Lower lobe of right lung (tissue), 2 donors: ENCODE measurements around the gene SUV39H1. TPM values are rescaled to one million over a fixed set of nuclear protein-coding genes. Genes with fewer than 3 reads are reported as not detected.
"Not testable (repeated sequence)": the region's sequence is repeated elsewhere in the genome, so short reads cannot be mapped to it uniquely, and the experiment has no call there.

Experiments used
- ATAC-seq, 2 donors: fragments of 200-7000 bp; cut with Tn5 transposase; one replicate each; pipeline ENCODE4 v1.9.1; 2020 to 2022; ENCODE audit warnings: mild to moderate bottlenecking in 2 of 2, moderate library complexity in 2 of 2
- DNase-seq: peaks from one replicate; pipeline ENCODE4 v3.0.0-alpha.2; 2020
- H3K27ac ChIP-seq: fragments of 200-600 bp; one replicate; pipeline ENCODE4 v1.8.0; 2022
- H3K27me3 ChIP-seq: fragments of 200-600 bp; one replicate; pipeline ENCODE4 v1.8.0; 2022; ENCODE audit warnings: low read depth
- H3K36me3 ChIP-seq: fragments of 200-600 bp; one replicate; pipeline ENCODE4 v1.8.0; 2022; ENCODE audit warnings: mild to moderate bottlenecking
- H3K4me1 ChIP-seq: fragments of 200-600 bp; one replicate; pipeline ENCODE4 v1.8.0; 2022
- H3K4me3 ChIP-seq: fragments of 200-600 bp; one replicate; pipeline ENCODE4 v1.8.0; 2022; ENCODE audit warnings: mild to moderate bottlenecking
- H3K9me3 ChIP-seq: fragments of 200-600 bp; one replicate; pipeline ENCODE4 v1.8.0; 2022
- intact Hi-C: fragments of 100-400 bp; cut with DNase I; formaldehyde crosslinking; loops from one replicate; pipeline ENCODE4 v1.11.0; 2022
- long read RNA-seq: library from polyadenylated mRNA; unstranded; transcript quantifications from one replicate; pipeline ENCODE4 v2.0.0, GENCODE V29; 2021
- total RNA-seq: library from RNA; stranded (reverse); fragmentation: NEBNext Ultra II Directional; extraction: Animal tissue kit (Norgen Biotek cat#: 25700); gene quantifications from one replicate; pipeline ENCODE4 v1.2.1, GENCODE V29; 2021
- TF ChIP-seq, protein P1 (sequence below): fragments of 200-600 bp; IDR thresholded peaks from one replicate; pipeline ENCODE4 v1.8.0; 2022; ENCODE audit warnings: antibody characterized with exemption, mild to moderate bottlenecking
- donor health status: DM: no; HTN: yes; CAD: no; lungs with severe emphysema.

SUV39H1 gene, protein sequence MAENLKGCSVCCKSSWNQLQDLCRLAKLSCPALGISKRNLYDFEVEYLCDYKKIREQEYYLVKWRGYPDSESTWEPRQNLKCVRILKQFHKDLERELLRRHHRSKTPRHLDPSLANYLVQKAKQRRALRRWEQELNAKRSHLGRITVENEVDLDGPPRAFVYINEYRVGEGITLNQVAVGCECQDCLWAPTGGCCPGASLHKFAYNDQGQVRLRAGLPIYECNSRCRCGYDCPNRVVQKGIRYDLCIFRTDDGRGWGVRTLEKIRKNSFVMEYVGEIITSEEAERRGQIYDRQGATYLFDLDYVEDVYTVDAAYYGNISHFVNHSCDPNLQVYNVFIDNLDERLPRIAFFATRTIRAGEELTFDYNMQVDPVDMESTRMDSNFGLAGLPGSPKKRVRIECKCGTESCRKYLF
- 3.5 TPM for total RNA-seq
- long read RNA-seq, partial matches to known transcripts, result 2 of 6 reads
- long read RNA-seq, other reads (novel, unspliced or antisense), result 1 of 6 reads

GRCh38 chrX:48696301-48696908 is at the start of gene SUV39H1:
TSS of gene SUV39H1 (plus strand) at chrX:48696734. CDS start at chrX:48696785, 51 bp downstream.
- DNase-seq, result peak; percentile 93
- peak within 1 kb of the TSS; percentile 92 for H3K27ac ChIP-seq
- ATAC-seq, result peak; percentile 99
- no peaks in the 10 kb centered on the region for H3K27me3 ChIP-seq
- intact Hi-C loops, result no loop called here
- H3K4me3 ChIP-seq, result peak within 1 kb of the TSS; percentile 59
- peaks cover 4% of the 10 kb centered on the region for H3K4me1 ChIP-seq
- H3K9me3 ChIP-seq, result no peaks in the 10 kb centered on the region
- H3K36me3 ChIP-seq, result peaks cover 14% of the 10 kb centered on the region
- TF ChIP-seq, protein P1, sequence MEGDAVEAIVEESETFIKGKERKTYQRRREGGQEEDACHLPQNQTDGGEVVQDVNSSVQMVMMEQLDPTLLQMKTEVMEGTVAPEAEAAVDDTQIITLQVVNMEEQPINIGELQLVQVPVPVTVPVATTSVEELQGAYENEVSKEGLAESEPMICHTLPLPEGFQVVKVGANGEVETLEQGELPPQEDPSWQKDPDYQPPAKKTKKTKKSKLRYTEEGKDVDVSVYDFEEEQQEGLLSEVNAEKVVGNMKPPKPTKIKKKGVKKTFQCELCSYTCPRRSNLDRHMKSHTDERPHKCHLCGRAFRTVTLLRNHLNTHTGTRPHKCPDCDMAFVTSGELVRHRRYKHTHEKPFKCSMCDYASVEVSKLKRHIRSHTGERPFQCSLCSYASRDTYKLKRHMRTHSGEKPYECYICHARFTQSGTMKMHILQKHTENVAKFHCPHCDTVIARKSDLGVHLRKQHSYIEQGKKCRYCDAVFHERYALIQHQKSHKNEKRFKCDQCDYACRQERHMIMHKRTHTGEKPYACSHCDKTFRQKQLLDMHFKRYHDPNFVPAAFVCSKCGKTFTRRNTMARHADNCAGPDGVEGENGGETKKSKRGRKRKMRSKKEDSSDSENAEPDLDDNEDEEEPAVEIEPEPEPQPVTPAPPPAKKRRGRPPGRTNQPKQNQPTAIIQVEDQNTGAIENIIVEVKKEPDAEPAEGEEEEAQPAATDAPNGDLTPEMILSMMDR, result no peak

DNA sequence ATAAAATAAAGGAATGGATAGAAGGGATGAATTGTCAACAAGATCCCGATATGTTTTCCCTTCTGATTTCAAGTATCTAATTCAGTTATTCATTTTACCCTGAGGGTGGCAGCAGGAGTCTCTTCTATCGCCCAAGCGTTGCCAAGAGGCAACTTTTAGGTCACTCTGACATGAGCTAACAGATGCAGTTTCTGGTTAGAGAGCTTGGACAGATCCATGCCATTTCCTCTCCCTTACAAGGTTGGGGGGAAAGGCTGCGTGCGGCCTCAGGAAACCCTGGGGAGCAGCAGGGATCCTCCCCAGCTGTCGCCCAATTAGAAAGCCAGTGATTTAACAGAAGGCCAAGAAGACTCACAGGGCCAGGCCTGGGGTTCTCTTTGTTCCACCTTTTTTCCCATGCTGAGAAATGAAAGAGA is 48.2 kb upstream of the SUV39H1 start:
- TF ChIP-seq, protein P1, result peak; percentile 29
- intact Hi-C loops, result no loop called here
- H3K9me3 ChIP-seq, result no peaks in the 10 kb centered on the region
- DNase-seq (no peak), ATAC-seq (peak; percentile 55 to 59)
- peak overlapping the region; percentile 49 for H3K27ac ChIP-seq
- H3K4me3 ChIP-seq, result no peak overlapping the region
- H3K27me3 ChIP-seq, result no peaks in the 10 kb centered on the region
- H3K4me1 ChIP-seq, result no peaks in the 10 kb centered on the region
- no peaks in the 10 kb centered on the region for H3K36me3 ChIP-seq

DNA sequence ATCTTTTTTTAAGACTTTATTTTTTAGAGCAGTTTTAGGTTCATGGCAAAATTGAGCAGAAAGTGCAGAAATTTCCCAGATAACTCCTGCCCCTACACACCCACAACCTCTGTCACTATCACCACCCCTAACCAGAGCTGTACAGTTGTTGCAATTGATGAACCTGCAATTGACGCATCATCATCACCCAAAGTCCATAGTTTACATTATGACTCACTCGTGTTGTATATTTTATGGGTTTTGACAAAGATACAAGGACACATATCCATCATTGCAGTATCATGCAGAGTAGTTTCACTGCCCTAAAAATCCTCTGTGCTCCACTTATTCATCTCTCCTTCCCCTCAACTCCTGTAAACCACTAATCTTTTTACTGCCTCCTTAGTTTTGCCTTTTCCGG is 47.4 kb upstream of the SUV39H1 start:
- intact Hi-C loops, result no loop called here
- H3K27me3 ChIP-seq, result no peaks in the 10 kb centered on the region
- ATAC-seq, result no peak
- no peak for DNase-seq
- no peaks in the 10 kb centered on the region for H3K9me3 ChIP-seq
- H3K4me1 ChIP-seq, result no peaks in the 10 kb centered on the region
- H3K27ac ChIP-seq, result no peak overlapping the region
- no peak overlapping the region for H3K4me3 ChIP-seq
- TF ChIP-seq, protein P1, result no peak
- H3K36me3 ChIP-seq, result no peaks in the 10 kb centered on the region

DNA sequence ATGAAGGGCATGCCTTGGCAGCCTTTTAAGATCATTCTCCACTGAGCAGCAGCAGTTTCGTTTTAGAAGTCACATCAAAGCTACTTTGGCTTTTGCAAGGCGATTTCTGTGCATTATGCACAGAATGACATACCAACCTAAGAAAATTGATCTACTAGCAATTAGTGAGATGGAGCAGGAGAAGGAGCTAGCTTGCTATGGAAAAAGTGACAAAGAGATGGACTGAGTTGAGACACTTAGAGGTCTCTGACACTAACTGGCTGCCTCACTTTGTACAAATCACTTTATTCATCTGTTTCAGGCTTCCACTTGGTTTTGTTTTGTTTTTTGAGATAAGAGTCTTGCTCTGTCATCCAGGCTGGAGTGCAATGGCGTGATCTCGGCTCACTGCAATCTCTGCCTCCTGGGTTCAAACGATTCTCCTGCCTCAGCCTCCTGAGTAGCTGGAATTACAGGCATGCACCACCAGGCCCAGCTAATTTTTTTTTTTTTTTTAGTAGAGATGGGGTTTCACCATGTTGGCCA is 44.4 kb upstream of the SUV39H1 start:
- H3K4me1 ChIP-seq, H3K27ac ChIP-seq, DNase-seq, intact Hi-C loops, H3K27me3 ChIP-seq, H3K36me3 ChIP-seq, ATAC-seq, H3K4me3 ChIP-seq, H3K9me3 ChIP-seq: not testable (repeated sequence)

GRCh38 chrX:48654746-48655145 is 41.8 kb upstream of the SUV39H1 start:
- H3K9me3 ChIP-seq, H3K4me1 ChIP-seq, H3K36me3 ChIP-seq, intact Hi-C loops, H3K27me3 ChIP-seq, H3K4me3 ChIP-seq, H3K27ac ChIP-seq, DNase-seq, ATAC-seq: not testable (repeated sequence)

DNA sequence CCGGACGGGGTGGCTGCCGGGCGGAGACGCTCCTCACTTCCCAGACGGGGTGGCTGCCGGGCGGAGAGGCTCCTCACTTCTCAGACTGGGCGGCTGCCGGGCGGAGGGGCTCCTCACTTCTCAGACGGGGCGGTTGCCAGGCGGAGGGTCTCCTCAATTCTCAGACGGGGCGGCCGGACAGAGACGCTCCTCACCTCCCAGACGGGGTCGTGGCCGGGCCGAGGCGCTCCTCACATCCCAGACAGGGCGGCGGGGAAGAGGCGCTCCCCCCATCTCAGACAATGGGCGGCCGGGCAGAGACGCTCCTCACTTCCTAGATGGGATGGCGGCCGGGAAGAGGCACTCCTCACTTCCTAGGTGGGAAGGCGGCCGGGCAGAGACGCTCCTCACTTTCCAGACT is 36.8 kb upstream of the SUV39H1 start:
- H3K27me3 ChIP-seq, H3K36me3 ChIP-seq, DNase-seq, H3K9me3 ChIP-seq, intact Hi-C loops, H3K4me1 ChIP-seq, H3K27ac ChIP-seq, ATAC-seq, H3K4me3 ChIP-seq: not testable (repeated sequence)

GRCh38 chrX:48663241-48663640 is 33.3 kb upstream of the SUV39H1 start:
- intact Hi-C loops, result no loop called here
- TF ChIP-seq, protein P1, result no peak
- no peak for DNase-seq
- Histone ChIP-seq H3K27me3 (no peaks in the 10 kb centered on the region), H3K36me3 (no peaks in the 10 kb centered on the region), H3K4me3 (no peak overlapping the region), H3K4me1 (no peaks in the 10 kb centered on the region), H3K27ac (no peak overlapping the region), H3K9me3 (no peaks in the 10 kb centered on the region)
- ATAC-seq, result no peak
